Measurements from ENCODE around the gene TTYH2. TPM values are rescaled to one million over a fixed set of nuclear protein-coding genes. Genes with fewer than 3 reads are reported as not detected.

Gene TTYH2, protein sequence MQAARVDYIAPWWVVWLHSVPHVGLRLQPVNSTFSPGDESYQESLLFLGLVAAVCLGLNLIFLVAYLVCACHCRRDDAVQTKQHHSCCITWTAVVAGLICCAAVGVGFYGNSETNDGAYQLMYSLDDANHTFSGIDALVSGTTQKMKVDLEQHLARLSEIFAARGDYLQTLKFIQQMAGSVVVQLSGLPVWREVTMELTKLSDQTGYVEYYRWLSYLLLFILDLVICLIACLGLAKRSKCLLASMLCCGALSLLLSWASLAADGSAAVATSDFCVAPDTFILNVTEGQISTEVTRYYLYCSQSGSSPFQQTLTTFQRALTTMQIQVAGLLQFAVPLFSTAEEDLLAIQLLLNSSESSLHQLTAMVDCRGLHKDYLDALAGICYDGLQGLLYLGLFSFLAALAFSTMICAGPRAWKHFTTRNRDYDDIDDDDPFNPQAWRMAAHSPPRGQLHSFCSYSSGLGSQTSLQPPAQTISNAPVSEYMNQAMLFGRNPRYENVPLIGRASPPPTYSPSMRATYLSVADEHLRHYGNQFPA
- total RNA-seq (ENCODE audit: low replicate concordance), result 1.7 and 6.3 TPM in 2 replicates

DNA sequence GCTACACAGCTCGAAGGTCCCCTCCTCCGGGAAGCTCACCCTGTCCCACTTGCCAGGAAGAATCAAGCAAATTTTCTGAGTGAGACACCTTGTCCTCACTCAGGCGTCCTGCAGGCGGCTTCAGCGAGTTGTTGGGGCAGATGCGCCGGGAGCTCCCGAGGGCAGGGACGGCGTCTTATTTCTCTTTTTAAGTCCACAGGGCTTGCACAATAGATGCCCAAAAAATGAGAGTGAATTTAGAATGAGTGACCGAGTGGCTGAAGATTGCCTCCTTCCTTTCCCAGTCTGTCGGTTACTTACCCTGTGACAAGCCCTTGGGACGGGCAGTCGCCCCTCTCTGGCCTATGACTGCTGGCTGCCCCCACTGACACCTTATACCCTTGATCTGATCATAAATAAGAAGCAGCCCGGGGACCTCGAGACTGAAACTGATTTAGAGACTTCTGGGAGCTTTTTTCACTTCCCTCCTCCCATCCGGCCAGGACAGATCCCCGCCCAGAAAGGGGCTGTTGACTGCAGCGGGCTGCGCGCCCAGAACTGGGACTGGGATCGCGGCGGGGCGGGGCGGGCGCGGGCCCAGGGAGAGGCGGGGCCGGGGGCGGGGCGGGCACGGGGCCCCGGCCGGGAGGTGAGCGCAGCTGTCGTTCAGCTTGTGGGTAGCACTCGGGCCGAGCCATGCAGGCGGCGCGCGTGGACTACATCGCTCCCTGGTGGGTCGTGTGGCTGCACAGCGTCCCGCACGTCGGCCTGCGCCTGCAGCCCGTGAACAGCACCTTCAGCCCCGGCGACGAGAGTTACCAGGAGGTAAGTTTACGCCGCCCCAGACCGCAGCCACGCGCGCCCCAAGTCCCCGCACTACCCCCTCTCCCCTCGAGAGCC lies at the start of gene TTYH2:
TSS of gene TTYH2 (plus strand) at position 659 of the 879 bp plus-strand sequence. CDS start at position 676, 17 bp downstream.

DNA sequence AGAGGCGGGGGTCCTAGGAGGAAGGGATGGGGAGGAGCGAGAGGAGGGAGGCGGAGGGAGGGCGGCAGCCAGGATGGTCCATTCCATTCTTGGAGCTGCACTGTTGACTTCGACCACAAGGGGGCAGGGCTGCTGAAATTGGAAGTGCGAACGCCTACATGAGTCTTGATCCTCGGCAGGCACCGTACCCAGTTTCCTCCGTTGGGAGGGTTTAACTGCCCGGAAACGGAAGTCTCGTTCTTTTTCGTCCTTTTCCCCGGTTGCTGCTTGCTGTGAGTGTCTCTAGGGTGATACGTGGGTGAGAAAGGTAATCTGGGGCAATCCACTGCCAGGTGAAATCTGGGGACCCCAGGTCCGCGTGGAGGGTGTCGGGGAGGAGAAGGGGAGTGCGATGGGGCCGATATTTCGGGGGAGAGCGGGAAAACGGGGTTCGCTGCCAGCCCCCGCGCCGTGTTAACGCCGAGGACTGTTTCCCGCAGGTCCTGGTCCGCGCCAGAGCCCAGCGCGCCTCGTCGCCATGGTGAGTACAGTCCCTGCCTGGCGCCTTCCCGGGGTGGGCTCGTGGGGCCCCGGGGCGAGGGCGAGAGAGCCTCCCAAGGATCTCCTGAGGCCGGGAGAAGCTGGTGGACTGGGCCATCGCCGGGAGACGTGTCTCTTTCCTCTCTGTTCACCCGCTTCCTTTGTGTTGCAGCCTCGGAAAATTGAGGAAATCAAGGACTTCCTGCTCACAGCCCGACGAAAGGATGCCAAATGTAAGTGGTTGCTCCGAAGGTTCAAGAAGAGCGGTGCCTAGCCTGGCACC lies 9.7 kb upstream of the TTYH2 start, which contains the start of gene RPL38:
TSS of gene RPL38 (plus strand) at position 240 of the 802 bp plus-strand sequence. CDS start at position 518, 278 bp downstream.

DNA sequence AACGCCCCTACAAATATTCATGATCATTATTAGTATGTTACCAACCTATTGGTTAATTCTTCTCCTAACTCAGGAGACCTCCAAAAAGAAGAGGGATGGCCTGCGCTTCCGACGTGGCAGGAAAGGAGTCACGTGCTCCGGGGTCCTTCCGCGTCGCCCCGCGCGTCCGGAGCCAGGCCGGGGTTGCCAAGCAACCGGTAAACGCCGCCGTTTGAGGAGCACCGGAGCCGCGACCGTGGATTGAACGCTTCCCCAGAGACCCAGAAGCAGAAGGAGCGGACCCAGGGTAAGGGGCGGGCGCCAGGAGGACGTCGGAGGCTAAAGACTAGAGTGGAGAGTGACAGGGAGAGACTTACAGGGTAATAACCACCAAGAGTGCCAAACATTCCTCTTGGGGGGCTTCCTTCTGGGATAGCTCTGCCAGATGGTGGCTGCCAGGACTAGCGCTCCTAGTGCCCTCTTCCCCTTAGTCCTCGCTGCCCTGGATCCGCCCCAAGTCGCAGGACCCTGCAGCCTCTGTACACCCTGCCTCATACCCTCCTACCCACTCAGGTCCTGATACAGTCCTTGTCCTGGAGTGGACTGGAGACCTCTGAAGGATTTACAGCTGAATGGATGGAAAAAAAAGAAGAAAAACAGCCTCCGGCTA lies 60.8 kb downstream of the TTYH2 start, which contains the start of gene DNAI2:
TSS of gene DNAI2 (plus strand) at position 175 of the 649 bp plus-strand sequence. CDS start 7,584 bp downstream, outside the sequence.

Other genes with a start within 250 kb of the TTYH2 start
- gene RPL38, start 9.9 kb upstream of the TTYH2 start, total RNA-seq (ENCODE audit: low replicate concordance), result 3,835 and 4,379 TPM in 2 replicates
- not detected in 2 replicates for gene DNAI2, start 60.7 kb downstream of the TTYH2 start, total RNA-seq (ENCODE audit: low replicate concordance)
- 1.1 TPM in 1 of 2 replicates, not detected in the other for gene KIF19, start 112.7 kb downstream of the TTYH2 start, total RNA-seq (ENCODE audit: low replicate concordance)
- gene BTBD17, start 148.3 kb downstream of the TTYH2 start, total RNA-seq (ENCODE audit: low replicate concordance), result not detected in 2 replicates
- gene GPR142, start 153.9 kb downstream of the TTYH2 start, total RNA-seq (ENCODE audit: low replicate concordance), result not detected in 2 replicates
- gene GPRC5C, start 218.5 kb downstream of the TTYH2 start, total RNA-seq (ENCODE audit: low replicate concordance), result 9.4 and 9.7 TPM in 2 replicates

Measured in smooth muscle cell of the coronary artery (primary cell).